Esophagus squamous epithelium (tissue), 5 donors: Measurements from ENCODE around the gene ARHGAP30. TPM values are rescaled to one million over a fixed set of nuclear protein-coding genes. Genes with fewer than 3 reads are reported as not detected.

Source experiments
- DNase-seq: peaks from one replicate; lab custom pipeline; 2025; lab: John Stamatoyannopoulos, UW
- H3K27ac ChIP-seq, 4 donors: fragments of 200-600 bp; sonication (generic); one replicate each; pipeline ENCODE4 v1.5.1; 2016 to 2019; ENCODE audit warnings: mild to moderate bottlenecking in 1 of 4
- H3K27me3 ChIP-seq, 4 donors: fragments of 200-600 bp; sonication (generic); 1 replicate in 3 of 4; 2 replicates in 1 of 4; pipeline versions ENCODE4 v1.5.1 to v1.6.0; 2017 to 2021; ENCODE audit warnings: antibody characterized with exemption in 1 of 4
- H3K36me3 ChIP-seq, 3 donors: fragments of 200-600 bp; sonication (generic); one replicate each; pipeline ENCODE4 v1.5.1; 2016 to 2019
- H3K4me1 ChIP-seq, 3 donors: fragments of 200-600 bp; sonication (generic); one replicate each; pipeline ENCODE4 v1.5.1; 2017 to 2019
- H3K4me3 ChIP-seq, 4 donors: fragments of 200-600 bp; sonication (generic); 1 replicate in 3 of 4; 2 replicates in 1 of 4; pipeline ENCODE4 v1.5.1; 2016 to 2019; ENCODE audit warnings: mild to moderate bottlenecking in 2 of 4, moderate library complexity in 1 of 4
- H3K9me3 ChIP-seq, 3 donors: fragments of 200-600 bp; sonication (generic); one replicate each; pipeline ENCODE4 v1.5.1; 2016 to 2019
- CTCF ChIP-seq, 6 experiments: fragments of 450-650 bp in 4 of 6; fragments of 200-600 bp in 2 of 6; sonication (generic) in 2 of 6; IDR thresholded peaks; one replicate each; pipeline ENCODE4 v1.5.1; 2016 to 2019; ENCODE audit warnings: antibody characterized with exemption in 6 of 6, mild to moderate bottlenecking in 4 of 6, moderate library complexity in 4 of 6
- POLR2A ChIP-seq, 4 donors: fragments of 450-650 bp; IDR thresholded peaks; one replicate each; pipeline ENCODE4 v1.6.1; 2017; ENCODE audit warnings: antibody characterized with exemption in 4 of 4, mild to moderate bottlenecking in 4 of 4, moderate library complexity in 3 of 4
- WGBS, 2 donors: methylation state at CpG; one replicate each; pipeline ENCODE4 v1.1.5; 2018; 5-methylcytosine and 5-hydroxymethylcytosine counted together
- intact Hi-C: fragments of 100-400 bp; cut with DNase I; formaldehyde crosslinking; loops from one replicate; pipeline ENCODE4 v1.15.0; 2022
- total RNA-seq, 4 donors: library from RNA; depleted of rRNA; stranded (reverse); fragments of >200 nt; gene quantifications; one replicate each; pipeline ENCODE4 v1.1.0, GENCODE V29; 2016
- donor health status: DM: yes; HTN: yes; CAD: no.

ARHGAP30 gene
- total RNA-seq, 4 donors from 2014 or later, result 2.9 to 13.5 (median 7.4) TPM

GRCh38 chr1:161047436-161048420, 22.0 kb downstream of the ARHGAP30 start:
- DNase-seq, result no peak
- WGBS, 2 donors, result 87 to 100% methylated on average over 2 to 5 of the region's 18 CpGs
- no peaks in the 10 kb centered on the region for H3K9me3 ChIP-seq
- peak overlapping the region; percentile 5 to 99 (median 76) for H3K27ac ChIP-seq
- TF ChIP-seq CTCF (IDR thresholded peaks at IDR 0.05), result no peak
- TF ChIP-seq POLR2A (IDR thresholded peaks at IDR 0.05), result no peak
- H3K4me1 ChIP-seq, result peaks cover 7 to 37% (median 11%) of the 10 kb centered on the region in 3 donors
- H3K27me3 ChIP-seq, result no peaks in the 10 kb centered on the region
- peaks cover 0 to 58% (median 14%) of the 10 kb centered on the region in 3 donors for H3K36me3 ChIP-seq
- intact Hi-C loops, result no loop called here
- no peak overlapping the region for H3K4me3 ChIP-seq

GRCh38 chr1:161046605-161047228, 23.0 kb downstream of the ARHGAP30 start:
- Histone ChIP-seq H3K27ac (peak overlapping the region; percentile 94 to 99 (median 96)), H3K27me3 (no peaks in the 10 kb centered on the region), H3K4me1 (peaks cover 7 to 37% (median 11%) of the 10 kb centered on the region in 3 donors), H3K4me3 (peak overlapping the region; percentile 78 to 97 (median 86)), H3K36me3 (peaks cover 7 to 58% (median 21%) of the 10 kb centered on the region in 3 donors), H3K9me3 (no peaks in the 10 kb centered on the region)
- intact Hi-C loops, result no loop called here
- 56 to 75% methylated on average over 1 to 2 of the region's 2 CpGs for WGBS, 2 donors
- DNase-seq, result no peak
- TF ChIP-seq CTCF (IDR thresholded peaks at IDR 0.05) (no peak), POLR2A (IDR thresholded peaks at IDR 0.05) (no peak)

GRCh38 chr1:161045736-161046604, 23.7 kb downstream of the ARHGAP30 start, which contains the start of gene USF1:
TSS of gene USF1 (minus strand) at chr1:161045977. CDS start at chr1:161043275, 2,702 bp downstream.
- intact Hi-C loops, result no loop called here
- peak in 3 of 4 donors; percentile 61 to 82 (median 81) for TF ChIP-seq POLR2A (IDR thresholded peaks at IDR 0.05)
- peak in 1 of 6 experiments; percentile 3 for TF ChIP-seq CTCF (IDR thresholded peaks at IDR 0.05)
- Histone ChIP-seq H3K4me3 (peak within 1 kb of the TSS; percentile 78 to 97 (median 86)), H3K27me3 (no peaks in the 10 kb centered on the region), H3K4me1 (peaks cover 7 to 37% (median 11%) of the 10 kb centered on the region in 3 donors), H3K36me3 (peaks cover 14 to 58% (median 22%) of the 10 kb centered on the region in 3 donors), H3K9me3 (no peaks in the 10 kb centered on the region), H3K27ac (peak within 1 kb of the TSS; percentile 94 to 99 (median 96))
- 0% methylated on average over 13 to 27 of the region's 29 CpGs for WGBS, 2 donors
- DNase-seq, result peak; percentile 75

GRCh38 chr1:161044908-161045735, 24.6 kb downstream of the ARHGAP30 start:
- peaks cover 7 to 37% (median 11%) of the 10 kb centered on the region in 3 donors for H3K4me1 ChIP-seq
- H3K36me3 ChIP-seq, result peaks cover 18 to 59% (median 23%) of the 10 kb centered on the region in 3 donors
- no peak for DNase-seq
- H3K27ac ChIP-seq, result peak overlapping the region; percentile 94 to 99 (median 96)
- peak in 1 of 4 donors; percentile 36 for TF ChIP-seq POLR2A (IDR thresholded peaks at IDR 0.05)
- peak in 1 of 6 experiments; percentile 4 for TF ChIP-seq CTCF (IDR thresholded peaks at IDR 0.05)
- no peaks in the 10 kb centered on the region for H3K27me3 ChIP-seq
- no peaks in the 10 kb centered on the region for H3K9me3 ChIP-seq
- WGBS, 2 donors, result 0% methylated on average over 17 to 28 of the region's 48 CpGs
- intact Hi-C loops, result no loop called here
- H3K4me3 ChIP-seq, result peak overlapping the region; percentile 78 to 97 (median 86)
